AG04449 (cell line): ENCODE measurements around the gene SLC30A5.
"Not testable (repeated sequence)": the region's sequence is repeated elsewhere in the genome, so short reads cannot be mapped to it uniquely, and the experiment has no call there.

Experiments
- CTCF ChIA-PET: fragments of 350-600 bp; formaldehyde crosslinking; extraction: SDS; loops from one replicate; lab custom pipeline; 2021; ENCODE audit warnings: antibody characterized with exemption; lab: Yijun Ruan, JAX
- POLR2A ChIA-PET: fragments of 400-600, 350-600 bp; formaldehyde crosslinking; extraction: SDS; loops from one replicate; lab custom pipeline; 2020; ENCODE audit warnings: antibody characterized with exemption, inconsistent platforms; lab: Yijun Ruan, JAX
- DNase-seq: peaks from one replicate; pipeline ENCODE4 v3.0.0-alpha.2; 2010; ENCODE audit warnings: low read depth, low spot score
- H3K4me3 ChIP-seq: 2 replicates; pipeline ENCODE4 v1.5.1; 2011; ENCODE audit warnings: low read depth, mild to moderate bottlenecking, control low read depth, low read length
- TF ChIP-seq, protein P1 (sequence below): IDR thresholded peaks from one replicate; pipeline ENCODE4 v1.5.1; 2011; ENCODE audit warnings: mild to moderate bottlenecking, moderate library complexity, low read length, control low read depth, inconsistent platforms; ENCODE audit not compliant: insufficient read depth; ENCODE audit errors: missing control alignments

Gene SLC30A5

DNA sequence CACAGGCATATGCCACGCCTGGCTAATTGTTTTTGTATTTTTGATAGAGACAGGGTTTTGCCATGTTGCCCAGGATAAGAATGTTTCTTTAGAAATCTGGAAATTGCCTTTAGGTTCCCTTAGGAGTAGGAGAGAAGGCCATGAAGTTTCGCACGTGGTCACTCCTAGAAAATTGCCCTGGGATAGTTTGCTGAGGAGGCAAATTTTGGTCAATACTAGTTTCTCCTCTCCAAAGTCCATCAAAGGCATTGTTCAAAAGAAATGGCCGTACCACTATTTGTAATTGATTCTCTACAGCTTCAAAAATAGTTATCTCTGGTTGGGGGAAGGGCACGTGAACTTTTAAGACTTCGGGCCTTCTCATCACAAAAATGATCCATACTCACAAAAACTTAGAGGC lies 845 bp upstream of the SLC30A5 start:
- ChIA-PET CTCF (interaction anchor here (0.6 to 3.2 kb wide), 43 partner anchors 9 to 419 kb away, joined by 3 to 49 read pairs (median 4); partner anchors contain the start of genes CCDC125, CCNB1, CENPH and RAD17), POLR2A (no interaction called here)

DNA sequence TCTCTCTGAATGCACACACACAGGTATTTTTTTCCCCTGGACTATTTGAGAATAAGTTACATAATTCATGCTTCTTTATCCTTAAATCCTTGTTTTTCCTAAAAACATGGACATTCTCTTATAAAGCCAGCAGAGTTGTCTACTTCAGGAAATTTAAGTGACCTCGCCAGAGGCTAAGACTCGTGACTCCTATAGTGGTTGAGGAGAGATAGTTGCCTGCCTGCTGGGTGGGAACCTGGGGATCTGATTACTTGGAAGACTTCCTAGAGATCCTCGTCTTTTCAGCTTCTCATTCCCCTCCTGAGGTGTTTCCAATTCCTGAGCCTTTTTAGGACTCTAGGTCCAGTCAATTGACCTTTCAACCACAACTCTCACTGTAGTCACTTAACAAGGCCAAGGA lies 5.5 kb downstream of the SLC30A5 start:
- ChIA-PET CTCF (no interaction called here), POLR2A (no interaction called here)
- DNase-seq = no peak
- no peak overlapping the region for H3K4me3 ChIP-seq
- TF ChIP-seq, protein P1, sequence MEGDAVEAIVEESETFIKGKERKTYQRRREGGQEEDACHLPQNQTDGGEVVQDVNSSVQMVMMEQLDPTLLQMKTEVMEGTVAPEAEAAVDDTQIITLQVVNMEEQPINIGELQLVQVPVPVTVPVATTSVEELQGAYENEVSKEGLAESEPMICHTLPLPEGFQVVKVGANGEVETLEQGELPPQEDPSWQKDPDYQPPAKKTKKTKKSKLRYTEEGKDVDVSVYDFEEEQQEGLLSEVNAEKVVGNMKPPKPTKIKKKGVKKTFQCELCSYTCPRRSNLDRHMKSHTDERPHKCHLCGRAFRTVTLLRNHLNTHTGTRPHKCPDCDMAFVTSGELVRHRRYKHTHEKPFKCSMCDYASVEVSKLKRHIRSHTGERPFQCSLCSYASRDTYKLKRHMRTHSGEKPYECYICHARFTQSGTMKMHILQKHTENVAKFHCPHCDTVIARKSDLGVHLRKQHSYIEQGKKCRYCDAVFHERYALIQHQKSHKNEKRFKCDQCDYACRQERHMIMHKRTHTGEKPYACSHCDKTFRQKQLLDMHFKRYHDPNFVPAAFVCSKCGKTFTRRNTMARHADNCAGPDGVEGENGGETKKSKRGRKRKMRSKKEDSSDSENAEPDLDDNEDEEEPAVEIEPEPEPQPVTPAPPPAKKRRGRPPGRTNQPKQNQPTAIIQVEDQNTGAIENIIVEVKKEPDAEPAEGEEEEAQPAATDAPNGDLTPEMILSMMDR = no peak

More for the DNA sequence above, 845 bp upstream of the SLC30A5 start:
- no peak for DNase-seq
- TF ChIP-seq, protein P1 = no peak
- no peak overlapping the region for H3K4me3 ChIP-seq

DNA sequence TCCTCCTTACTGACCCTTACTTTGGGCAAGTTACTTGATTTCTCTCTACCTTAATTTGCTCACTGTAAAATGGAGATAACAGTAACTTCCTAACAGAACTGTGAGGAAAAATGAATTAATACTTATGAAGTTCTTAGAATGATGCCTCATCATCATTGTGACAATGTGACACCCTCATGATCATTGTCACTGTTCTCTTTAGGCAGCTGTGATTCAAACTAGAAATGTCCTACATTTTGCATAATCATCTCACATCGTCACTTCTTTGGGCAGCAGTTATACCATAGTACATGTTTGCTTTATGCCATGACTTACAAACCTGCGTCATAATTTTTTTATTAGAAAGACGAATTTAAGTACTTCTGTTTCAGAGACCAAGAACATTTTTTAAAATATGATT lies 9.7 kb downstream of the SLC30A5 start:
- no peak overlapping the region for H3K4me3 ChIP-seq
- POLR2A ChIA-PET = no interaction called here
- DNase-seq = no peak
- TF ChIP-seq, protein P1 = no peak
- CTCF ChIA-PET = interaction anchor here (1.9 kb wide), 1 partner anchor 11 kb away, joined by 8 read pairs; no protein-coding TSS in a partner anchor

DNA sequence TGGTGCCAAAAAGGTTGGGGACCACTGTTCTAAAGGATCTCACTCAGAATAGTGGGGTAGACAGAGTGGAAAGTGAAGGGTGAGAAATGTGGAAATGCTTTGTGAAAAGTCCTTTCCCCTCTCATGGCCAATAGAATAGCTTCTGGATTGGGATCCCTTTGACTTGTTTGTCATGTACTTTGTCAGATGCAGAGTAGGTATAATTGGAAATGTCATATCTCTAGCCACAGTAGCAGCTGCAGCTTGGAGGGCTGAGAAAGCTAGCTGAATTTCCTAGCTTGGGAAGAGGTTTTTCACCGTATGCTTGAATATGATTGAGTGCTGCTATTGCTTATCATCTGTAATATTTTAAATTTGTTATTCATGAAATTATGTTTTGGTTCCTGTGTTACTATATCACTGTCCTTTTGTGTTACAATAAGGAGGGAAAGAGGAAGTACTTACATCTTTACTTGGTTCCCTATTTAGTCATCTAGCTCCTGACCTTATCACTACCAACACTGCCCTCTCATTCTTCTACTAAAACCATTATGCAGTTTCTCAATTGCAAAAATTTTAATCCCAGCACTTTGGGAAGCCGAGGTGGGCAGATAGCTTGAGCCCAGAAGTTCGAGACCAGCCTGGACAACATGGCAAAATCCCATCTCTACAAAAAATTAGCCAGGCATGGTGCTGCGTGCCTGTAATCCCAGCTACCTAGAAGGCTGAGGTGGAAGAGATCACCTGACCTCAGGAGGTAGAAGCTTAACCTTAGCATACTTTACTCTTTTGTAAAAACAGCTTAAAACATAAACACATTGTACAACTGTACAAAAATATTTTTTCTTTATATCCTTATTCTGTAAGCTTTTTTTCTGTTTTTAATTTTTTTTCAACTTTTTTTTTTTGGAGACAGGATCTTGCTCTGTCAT lies 12.4 kb downstream of the SLC30A5 start:
- CTCF ChIA-PET = interaction anchor here (1.4 to 2.9 kb wide), 2 partner anchors 12 to 229 kb away, joined by 4 to 8 read pairs; partner anchors contain the start of gene SLC30A5
- TF ChIP-seq, protein P1 = no peak
- no peak for DNase-seq
- POLR2A ChIA-PET = interaction anchor here (0.6 kb wide), 1 partner anchor 239 kb away, joined by 3 read pairs; no protein-coding TSS in a partner anchor
- no peak overlapping the region for H3K4me3 ChIP-seq

DNA sequence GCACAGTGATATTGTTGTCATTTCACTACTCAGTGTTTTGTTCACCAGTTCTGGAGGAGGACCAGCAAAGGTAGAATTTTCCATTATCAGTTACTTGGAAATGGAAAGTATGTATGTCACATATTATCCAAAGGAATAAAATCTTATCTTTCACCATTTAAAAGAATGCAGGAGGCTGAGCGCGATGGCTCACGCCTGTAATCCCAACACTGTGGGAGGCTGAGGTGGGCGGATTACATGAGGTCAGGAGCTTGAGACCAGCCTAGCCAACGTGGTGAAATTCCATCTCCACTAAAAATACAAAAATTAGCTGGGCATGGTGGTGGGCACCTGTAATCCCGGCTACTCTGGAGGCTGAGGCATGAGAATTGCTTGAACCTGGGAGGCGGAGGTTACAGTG lies 14.6 kb downstream of the SLC30A5 start:
- H3K4me3 ChIP-seq, POLR2A ChIA-PET, DNase-seq: not testable (repeated sequence)
- CTCF ChIA-PET = interaction anchor here (2.9 kb wide), 1 partner anchor 14 kb away, joined by 8 read pairs; the partner anchor contains the start of gene SLC30A5

DNA sequence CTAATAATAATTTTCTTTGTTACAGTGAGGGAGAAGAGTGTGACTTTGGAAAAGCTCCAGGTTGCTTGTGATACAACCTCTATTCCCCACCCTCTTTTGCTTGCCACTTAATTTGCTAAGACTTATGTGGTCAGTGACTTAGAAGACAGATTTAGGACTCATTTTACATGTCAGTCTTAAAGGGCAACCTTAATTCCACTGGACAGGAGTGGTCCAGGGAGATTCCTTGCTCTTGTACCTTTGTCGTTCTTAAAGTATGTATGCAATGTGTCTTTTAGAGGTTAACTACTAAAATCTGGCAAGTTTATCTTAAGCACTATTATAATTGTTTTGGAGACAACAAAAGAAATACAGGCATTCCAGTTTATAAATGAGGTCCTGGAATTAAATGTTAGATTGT lies 20.0 kb downstream of the SLC30A5 start:
- no peak overlapping the region for H3K4me3 ChIP-seq
- ChIA-PET CTCF (no interaction called here), POLR2A (no interaction called here)
- TF ChIP-seq, protein P1 = no peak
- DNase-seq = no peak
